Endothelial cell of umbilical vein (primary cell): ENCODE measurements around the gene RHEX. TPM values are rescaled to one million over a fixed set of nuclear protein-coding genes. Genes with fewer than 3 reads are reported as not detected.

Experiments used
- BruUV-seq: library from RNA; stranded (reverse); fragments of 400-500 nt; replicated peaks from 2 replicates; lab custom pipeline; 2021; lab: Mats Ljungman, UMichigan
- CTCF ChIA-PET: fragments of 300-600, 350-600 bp; sonication (Branson Sonifier 250); formaldehyde crosslinking; loops from one replicate; lab custom pipeline; 2021; ENCODE audit warnings: antibody characterized with exemption, inconsistent platforms; lab: Charles Lee
- POLR2A ChIA-PET: fragments of 300-600, 350-600 bp; sonication (Branson Sonifier 250); formaldehyde crosslinking; loops from one replicate; lab custom pipeline; 2021; ENCODE audit warnings: antibody characterized with exemption, inconsistent platforms; lab: Charles Lee
- DNase-seq: peaks from one replicate; pipeline ENCODE4 v3.0.0-alpha.2; 2011; ENCODE audit warnings: low read depth, low spot score
- FAIRE-seq: peaks from 2 replicates; lab custom pipeline; 2011; peaks lifted over from hg19 to GRCh38; lab: Jason Lieb, UNC
- H2AFZ ChIP-seq: 2 replicates; pipeline ENCODE4 v1.6.0; 2012; ENCODE audit warnings: low read depth, low read length, control low read depth, inconsistent platforms
- H3K27ac ChIP-seq: 2 replicates; pipeline ENCODE4 v1.5.1; 2011; ENCODE audit warnings: low read depth, mild to moderate bottlenecking, control low read depth, low read length, moderate library complexity; ENCODE audit not compliant: insufficient read depth
- H3K27me3 ChIP-seq, 2 experiments: 2 replicates each; pipeline versions ENCODE4 v1.6.0 to v1.6.1; 2011; ENCODE audit warnings: low read length in 2 of 2, mixed read lengths in 1 of 2; ENCODE audit not compliant: control insufficient read depth in 2 of 2, insufficient read depth in 2 of 2
- H3K36me3 ChIP-seq, 2 experiments: 2 replicates in 1 of 2; 3 replicates in 1 of 2; pipeline ENCODE4 v1.5.1; 2011; ENCODE audit warnings: low read length in 2 of 2, mild to moderate bottlenecking in 1 of 2, moderate library complexity in 1 of 2; ENCODE audit not compliant: control insufficient read depth in 2 of 2, insufficient read depth in 2 of 2; ENCODE audit errors: extremely low read depth in 1 of 2
- H3K4me1 ChIP-seq: 3 replicates; pipeline ENCODE4 v1.5.1; 2011; ENCODE audit warnings: mild to moderate bottlenecking, low read length; ENCODE audit not compliant: control insufficient read depth, insufficient read depth; ENCODE audit errors: extremely low read depth
- H3K4me2 ChIP-seq: 2 replicates; pipeline ENCODE4 v1.6.1; 2011; ENCODE audit warnings: low read length, control low read depth, mixed read lengths; ENCODE audit not compliant: insufficient read depth
- H3K4me3 ChIP-seq, 3 experiments: fragments of 200-600 bp in 1 of 3; sonication (generic), shearing (Covaris generic) in 1 of 3; replicated peaks in 1 of 3; 2 replicates each; pipeline ENCODE4 v1.5.1; 2011 to 2016; ENCODE audit warnings: control low read depth in 3 of 3, low read length in 3 of 3, mild to moderate bottlenecking in 2 of 3, inconsistent platforms in 1 of 3, low read depth in 1 of 3, moderate library complexity in 1 of 3; ENCODE audit not compliant: insufficient read depth in 1 of 3
- H3K79me2 ChIP-seq: 2 replicates; pipeline ENCODE4 v1.6.0; 2012; ENCODE audit warnings: low read length, inconsistent platforms; ENCODE audit not compliant: control insufficient read depth, insufficient read depth
- H3K9ac ChIP-seq: replicated peaks from 2 replicates; pipeline ENCODE3; 2011; ENCODE audit warnings: low read length, control low read depth; ENCODE audit not compliant: insufficient read depth; ENCODE audit errors: extremely low read depth
- H3K9me1 ChIP-seq: replicated peaks from 3 replicates; pipeline ENCODE4 v1.6.0; 2011; ENCODE audit warnings: mild to moderate bottlenecking, low read length; ENCODE audit not compliant: control insufficient read depth, insufficient read depth; ENCODE audit errors: extremely low read depth
- H3K9me3 ChIP-seq: replicated peaks from 2 replicates; pipeline ENCODE4 v1.5.1; 2012; ENCODE audit warnings: low read length, inconsistent platforms; ENCODE audit not compliant: control insufficient read depth, insufficient read depth
- H4K20me1 ChIP-seq: replicated peaks from 2 replicates; pipeline ENCODE3; 2011; ENCODE audit warnings: mild to moderate bottlenecking, low read length; ENCODE audit not compliant: control insufficient read depth, insufficient read depth; ENCODE audit errors: extremely low read depth
- CTCF ChIP-seq, 2 donors: IDR thresholded peaks; 1 replicate in 1 of 2; 2 replicates in 1 of 2; pipeline ENCODE4 v1.5.1; 2011; ENCODE audit warnings: low read length in 2 of 2, mild to moderate bottlenecking in 2 of 2, moderate library complexity in 2 of 2, control low read depth in 1 of 2, inconsistent platforms in 1 of 2, low read depth in 1 of 2; ENCODE audit not compliant: insufficient read depth in 1 of 2; ENCODE audit errors: extremely low read depth in 1 of 2
- EZH2 ChIP-seq: IDR thresholded peaks from 2 replicates; pipeline ENCODE4 v1.6.1; 2012; ENCODE audit warnings: borderline replicate concordance, low read depth, mild to moderate bottlenecking, moderate library complexity, low read length, inconsistent platforms; ENCODE audit not compliant: severe bottlenecking
- FOS ChIP-seq: IDR thresholded peaks from 2 replicates; pipeline ENCODE4 v1.6.1; 2011; ENCODE audit warnings: mild to moderate bottlenecking, low read length, moderate library complexity, borderline replicate concordance; ENCODE audit not compliant: insufficient read depth
- GATA2 ChIP-seq: IDR thresholded peaks from 2 replicates; pipeline ENCODE4 v1.7.0; 2011; ENCODE audit warnings: low read depth, mild to moderate bottlenecking, moderate library complexity, mixed read lengths, low read length; ENCODE audit not compliant: insufficient read length, insufficient read depth
- JUN ChIP-seq: IDR thresholded peaks from 2 replicates; pipeline ENCODE4 v1.6.1; 2011; ENCODE audit warnings: borderline replicate concordance, low read depth; ENCODE audit not compliant: insufficient read length, insufficient read depth
- MAX ChIP-seq: IDR thresholded peaks from 2 replicates; pipeline ENCODE4 v1.6.1; 2011; ENCODE audit not compliant: insufficient read depth, insufficient read length
- MYC ChIP-seq: IDR thresholded peaks from one replicate; pipeline ENCODE4 v1.6.1; 2011; ENCODE audit warnings: mild to moderate bottlenecking, low read depth, low read length
- POLR2A ChIP-seq: IDR thresholded peaks from 2 replicates; pipeline ENCODE4 v1.6.1; 2012; ENCODE audit warnings: low read depth, mild to moderate bottlenecking, control low read depth, low read length
- POLR2AphosphoS5 ChIP-seq: IDR thresholded peaks from 2 replicates; pipeline ENCODE4 v1.6.1; 2012; ENCODE audit warnings: low read depth, mild to moderate bottlenecking, control low read depth, low read length, moderate library complexity; ENCODE audit not compliant: insufficient read depth
- dilution Hi-C: fragments of 300-500 bp; cut with MboI; formaldehyde crosslinking; loops from one replicate; pipeline ENCODE4 v1.15.0; 2019; ENCODE audit warnings: low sequenced_read_pairs; ENCODE audit not compliant: extremely low pct_ligation_motif_present
- intact Hi-C: fragments of 100-400 bp; cut with micrococcal nuclease; formaldehyde crosslinking; loops from one replicate; pipeline ENCODE4 v1.10.0; 2022
- polyA plus RNA-seq, 4 experiments: library from polyadenylated mRNA; depleted of rRNA in 3 of 4; stranded (reverse) in 3 of 4; unstranded in 1 of 4; fragments of >200 nt; gene quantifications; 2 replicates each; pipeline versions ENCODE4 v1.2.1 to v1.2.3, GENCODE V29; 2011 to 2012; ENCODE audit warnings: missing spikeins in 1 of 4
- total RNA-seq: library from RNA; stranded (reverse); gene quantifications from 2 replicates; pipeline ENCODE4 v1.2.3, GENCODE V29; 2021

Gene RHEX
- total and polyA plus RNA-seq, 2 donors (not counting 3 experiments of a cell fraction or from before 2014, with no cell fraction given): not detected

- ChIA-PET POLR2A (no interaction called here), CTCF (no interaction called here)
- FAIRE-seq (no peak), DNase-seq (no peak)
- dilution Hi-C loops (loop anchor here (25.0 kb wide), 1 partner anchor 129 kb away; no protein-coding TSS in a partner anchor), intact Hi-C loops (no loop called here)
- no peaks in the 10 kb centered on the region for H3K36me3 ChIP-seq
- TF ChIP-seq CTCF (IDR thresholded peaks at IDR 0.05; ENCODE audit: extremely low read depth in 1 of 2, insufficient read depth in 1 of 2, low read depth in 1 of 2, low read length in 2 of 2) (no peak), GATA2 (no peak), MAX (no peak), MYC (no peak), EZH2 (no peak), POLR2AphosphoS5 (no peak), POLR2A (no peak), FOS (no peak), JUN (no peak)
- H3K27me3 ChIP-seq: peaks cover 14 to 29% of the 10 kb centered on the region in 2 experiments
- no peaks in the 10 kb centered on the region for H3K9me3 ChIP-seq
- H4K20me1 ChIP-seq: no peaks in the 10 kb centered on the region
- no peak overlapping the region for H3K4me2 ChIP-seq
- no peak overlapping the region for H3K4me3 ChIP-seq
- H3K4me1 ChIP-seq: peaks cover 4% of the 10 kb centered on the region
- no peak overlapping the region for H3K27ac ChIP-seq
- no peaks in the 10 kb centered on the region for H3K9me1 ChIP-seq
- H3K9ac ChIP-seq: no peak overlapping the region
- no peak overlapping the region for H2AFZ ChIP-seq
- H3K79me2 ChIP-seq: no peaks in the 10 kb centered on the region
- BruUV-seq: no TSS peak
Measured at GRCh38 chr1:206116191-206116872, 63.4 kb downstream of the RHEX start.
